GM19468 (cell line): ENCODE data around the gene GPR4.

ENCODE experiments used
- ATAC-seq: cut with Tn5 transposase; IDR thresholded peaks from one replicate; pipeline ENCODE4 v1.9.1; 2021; ENCODE audit warnings: mild to moderate bottlenecking, moderate library complexity, moderate number of reproducible peaks; ENCODE audit not compliant: unreplicated experiment; ENCODE audit errors: extremely low read depth

The GPR4 gene

GRCh38 chr19:45560038-45560437, 42.0 kb downstream of the GPR4 start:
- no peak for ATAC-seq

- ATAC-seq: no peak
Measured at GRCh38 chr19:45558399-45558878, 43.6 kb downstream of the GPR4 start.

GRCh38 chr19:45556835-45557234, 45.2 kb downstream of the GPR4 start:
- ATAC-seq: no peak

- ATAC-seq: no peak
Measured at GRCh38 chr19:45554481-45554880, 47.5 kb downstream of the GPR4 start.

GRCh38 chr19:45553464-45553863, 48.5 kb downstream of the GPR4 start:
- ATAC-seq: no peak

GRCh38 chr19:45547965-45548609, 53.9 kb downstream of the GPR4 start:
- no peak for ATAC-seq

- no peak for ATAC-seq
Measured at GRCh38 chr19:45547211-45547770, 54.7 kb downstream of the GPR4 start.

GRCh38 chr19:45542234-45542668, 59.8 kb downstream of the GPR4 start:
- ATAC-seq: no peak
